ENCODE measurements around the gene SPOCK2.

SPOCK2 gene

GRCh38 chr10:72086466-72087391 lies 1.6 kb downstream of the SPOCK2 start:
- no peak overlapping the region for H3K4me3 ChIP-seq (ENCODE audit: low read depth, low read length)
- TF ChIP-seq CTCF (IDR thresholded peaks at IDR 0.05; ENCODE audit: low read depth, low read length) = no peak

- TF ChIP-seq CTCF (IDR thresholded peaks at IDR 0.05; ENCODE audit: low read depth, low read length) = no peak
- no peak overlapping the region for H3K4me3 ChIP-seq (ENCODE audit: low read depth, low read length)
Observed at GRCh38 chr10:72085864-72086465, 2.4 kb downstream of the SPOCK2 start.

- TF ChIP-seq CTCF (IDR thresholded peaks at IDR 0.05; ENCODE audit: low read depth, low read length) = no peak
- no peak overlapping the region for H3K4me3 ChIP-seq (ENCODE audit: low read depth, low read length)
Observed at GRCh38 chr10:72085166-72085565, 3.2 kb downstream of the SPOCK2 start.

- TF ChIP-seq CTCF (IDR thresholded peaks at IDR 0.05; ENCODE audit: low read depth, low read length) = no peak
- no peak overlapping the region for H3K4me3 ChIP-seq (ENCODE audit: low read depth, low read length)
Observed at GRCh38 chr10:72083790-72084459, 4.4 kb downstream of the SPOCK2 start.

GRCh38 chr10:72082856-72083789 lies 5.2 kb downstream of the SPOCK2 start:
- no peak overlapping the region for H3K4me3 ChIP-seq (ENCODE audit: low read depth, low read length)
- no peak for TF ChIP-seq CTCF (IDR thresholded peaks at IDR 0.05; ENCODE audit: low read depth, low read length)

GRCh38 chr10:72081772-72082590 lies 6.4 kb downstream of the SPOCK2 start:
- no peak for TF ChIP-seq CTCF (IDR thresholded peaks at IDR 0.05; ENCODE audit: low read depth, low read length)
- H3K4me3 ChIP-seq (ENCODE audit: low read depth, low read length) = no peak overlapping the region

Measured in WI38 (cell line).